Smooth muscle cell (in vitro differentiated cells): ENCODE measurements around the gene MRGPRF. TPM values are rescaled to one million over a fixed set of nuclear protein-coding genes. Genes with fewer than 3 reads are reported as not detected.
"Not testable (repeated sequence)": the region's sequence is repeated elsewhere in the genome, so short reads cannot be mapped to it uniquely, and the experiment has no call there.

ENCODE experiments used
- DNase-seq: peaks from one replicate; lab custom pipeline; 2025; ENCODE audit not compliant: unreplicated experiment; lab: John Stamatoyannopoulos, UW
- H2AFZ ChIP-seq: fragments of 200-600 bp; sonication (generic); 2 replicates; pipeline ENCODE4 v1.6.0; 2016; ENCODE audit warnings: antibody characterized with exemption, low read depth, mild to moderate bottlenecking
- H3F3A ChIP-seq: fragments of 200-600 bp; sonication (generic); 2 replicates; pipeline ENCODE4 v1.6.0; 2017; ENCODE audit warnings: antibody characterized with exemption, low read depth
- H3K27ac ChIP-seq: fragments of 200-600 bp; sonication (generic); 2 replicates; pipeline ENCODE4 v1.5.1; 2016; ENCODE audit warnings: low read depth, mild to moderate bottlenecking
- H3K27me3 ChIP-seq: fragments of 200-600 bp; sonication (generic); 2 replicates; pipeline ENCODE4 v1.6.1; 2016; ENCODE audit warnings: low read depth, mild to moderate bottlenecking
- H3K36me3 ChIP-seq: fragments of 200-600 bp; sonication (generic); 2 replicates; pipeline ENCODE4 v1.5.1; 2016; ENCODE audit warnings: low read depth
- H3K4me1 ChIP-seq: fragments of 200-600 bp; sonication (generic); 2 replicates; pipeline ENCODE4 v1.5.1; 2016; ENCODE audit warnings: low read depth
- H3K4me2 ChIP-seq: fragments of 200-600 bp; sonication (generic); 2 replicates; pipeline ENCODE4 v1.6.0; 2016; ENCODE audit warnings: mild to moderate bottlenecking
- H3K4me3 ChIP-seq: fragments of 200-600 bp; sonication (generic); 2 replicates; pipeline ENCODE4 v1.5.1; 2016; ENCODE audit warnings: mild to moderate bottlenecking
- H3K79me2 ChIP-seq: fragments of 200-600 bp; sonication (generic); 2 replicates; pipeline ENCODE4 v1.6.0; 2016; ENCODE audit warnings: low read depth, mild to moderate bottlenecking
- H3K9ac ChIP-seq: fragments of 200-600 bp; sonication (generic); 2 replicates; pipeline ENCODE4 v1.6.0; 2016; ENCODE audit warnings: low read depth
- H3K9me3 ChIP-seq: fragments of 200-600 bp; sonication (generic); replicated peaks from 2 replicates; pipeline ENCODE4 v1.5.1; 2016; ENCODE audit warnings: low read depth
- H4K20me1 ChIP-seq: fragments of 200-600 bp; sonication (generic); 2 replicates; pipeline ENCODE4 v1.6.0; 2016; ENCODE audit warnings: low read depth
- CTCF ChIP-seq: fragments of 200-600 bp; sonication (generic); IDR thresholded peaks from 2 replicates; pipeline ENCODE4 v1.5.1; 2017; ENCODE audit warnings: borderline replicate concordance, mild to moderate bottlenecking, antibody characterized with exemption; ENCODE audit not compliant: insufficient read depth, poor library complexity, severe bottlenecking
- WGBS: methylation state at CpG from one replicate; pipeline ENCODE4 v1.1.7; 2016; ENCODE audit warnings: low lambda C conversion rate; 5-methylcytosine and 5-hydroxymethylcytosine counted together
- polyA plus RNA-seq: library from polyadenylated mRNA; unstranded; fragments of >200 nt; fragmentation: Nextera tagmentation; extraction: Ambion mirVana; gene quantifications from 2 replicates; pipeline ENCODE4 v1.2.1, GENCODE V29; 2016
- total RNA-seq: library from RNA; depleted of rRNA; stranded (reverse); fragments of >200 nt; gene quantifications from 2 replicates; pipeline ENCODE4 v1.2.3, GENCODE V29; 2014

MRGPRF gene
- total and polyA plus RNA-seq, 2 experiments from 2014 or later: 6.7 to 17.2 TPM

- no peaks in the 10 kb centered on the region for H3K9me3 ChIP-seq
- H3K9ac ChIP-seq: no peak overlapping the region
- no peak overlapping the region for H3K4me3 ChIP-seq
- H3K79me2 ChIP-seq: no peaks in the 10 kb centered on the region
- H3K36me3 ChIP-seq: no peaks in the 10 kb centered on the region
- no peaks in the 10 kb centered on the region for H3K4me1 ChIP-seq
- H4K20me1 ChIP-seq: no peaks in the 10 kb centered on the region
- peak overlapping the region; percentile 53 for H3K27ac ChIP-seq
- peaks cover 13% of the 10 kb centered on the region for H3F3A ChIP-seq
- H3K4me2 ChIP-seq: no peak overlapping the region
- peak; percentile 35 for TF ChIP-seq CTCF
- 68% methylated on average over 8 of the region's 8 CpGs for WGBS
- no peak overlapping the region for H2AFZ ChIP-seq
- no peaks in the 10 kb centered on the region for H3K27me3 ChIP-seq
- no peak for DNase-seq
Observed at GRCh38 chr11:69000831-69001242, 12.2 kb downstream of the MRGPRF start.

GRCh38 chr11:69000391-69000790 is 12.7 kb downstream of the MRGPRF start:
- no peak overlapping the region for H3K9ac ChIP-seq
- TF ChIP-seq CTCF: no peak
- 93% methylated on average over 5 of the region's 5 CpGs for WGBS

GRCh38 chr11:68999748-69000355 is 13.2 kb downstream of the MRGPRF start:
- not testable (repeated sequence) for H3K9me3 ChIP-seq, H2AFZ ChIP-seq, H4K20me1 ChIP-seq, H3K4me1 ChIP-seq, H3K27ac ChIP-seq, H3K9ac ChIP-seq, H3K79me2 ChIP-seq, DNase-seq, H3K27me3 ChIP-seq, H3K4me3 ChIP-seq, H3K36me3 ChIP-seq, H3K4me2 ChIP-seq
- 93% methylated on average over 12 of the region's 12 CpGs for WGBS
- H3F3A ChIP-seq: peaks cover 13% of the 10 kb centered on the region

More at GRCh38 chr11:69000391-69000790, 12.7 kb downstream of the MRGPRF start:
- H3K36me3 ChIP-seq: no peaks in the 10 kb centered on the region
- H3K9me3 ChIP-seq: no peaks in the 10 kb centered on the region
- DNase-seq: no peak
- H3K79me2 ChIP-seq: no peaks in the 10 kb centered on the region
- no peak overlapping the region for H2AFZ ChIP-seq
- peaks cover 13% of the 10 kb centered on the region for H3F3A ChIP-seq
- no peaks in the 10 kb centered on the region for H4K20me1 ChIP-seq
- H3K4me1 ChIP-seq: no peaks in the 10 kb centered on the region
- no peak overlapping the region for H3K4me3 ChIP-seq
- no peak overlapping the region for H3K4me2 ChIP-seq
- no peaks in the 10 kb centered on the region for H3K27me3 ChIP-seq
- peak overlapping the region; percentile 53 for H3K27ac ChIP-seq

GRCh38 chr11:68999093-68999747 is 13.8 kb downstream of the MRGPRF start:
- no peak for TF ChIP-seq CTCF
- Histone ChIP-seq H3K27ac (no peak overlapping the region), H3K4me3 (no peak overlapping the region), H3K27me3 (no peaks in the 10 kb centered on the region), H4K20me1 (no peaks in the 10 kb centered on the region), H2AFZ (no peak overlapping the region), H3K36me3 (no peaks in the 10 kb centered on the region), H3K4me2 (no peak overlapping the region), H3K9ac (no peak overlapping the region), H3K79me2 (no peaks in the 10 kb centered on the region), H3K4me1 (no peaks in the 10 kb centered on the region), H3K9me3 (no peaks in the 10 kb centered on the region), H3F3A (peaks cover 13% of the 10 kb centered on the region)
- DNase-seq: no peak
- WGBS: 92% methylated on average over 8 of the region's 8 CpGs
